Measurements from ENCODE around the gene KAZN. TPM values are rescaled to one million over a fixed set of nuclear protein-coding genes. Genes with fewer than 3 reads are reported as not detected.

Gene KAZN
- total RNA-seq, 1 experiment from 2014 or later: 2.4 TPM

DNA sequence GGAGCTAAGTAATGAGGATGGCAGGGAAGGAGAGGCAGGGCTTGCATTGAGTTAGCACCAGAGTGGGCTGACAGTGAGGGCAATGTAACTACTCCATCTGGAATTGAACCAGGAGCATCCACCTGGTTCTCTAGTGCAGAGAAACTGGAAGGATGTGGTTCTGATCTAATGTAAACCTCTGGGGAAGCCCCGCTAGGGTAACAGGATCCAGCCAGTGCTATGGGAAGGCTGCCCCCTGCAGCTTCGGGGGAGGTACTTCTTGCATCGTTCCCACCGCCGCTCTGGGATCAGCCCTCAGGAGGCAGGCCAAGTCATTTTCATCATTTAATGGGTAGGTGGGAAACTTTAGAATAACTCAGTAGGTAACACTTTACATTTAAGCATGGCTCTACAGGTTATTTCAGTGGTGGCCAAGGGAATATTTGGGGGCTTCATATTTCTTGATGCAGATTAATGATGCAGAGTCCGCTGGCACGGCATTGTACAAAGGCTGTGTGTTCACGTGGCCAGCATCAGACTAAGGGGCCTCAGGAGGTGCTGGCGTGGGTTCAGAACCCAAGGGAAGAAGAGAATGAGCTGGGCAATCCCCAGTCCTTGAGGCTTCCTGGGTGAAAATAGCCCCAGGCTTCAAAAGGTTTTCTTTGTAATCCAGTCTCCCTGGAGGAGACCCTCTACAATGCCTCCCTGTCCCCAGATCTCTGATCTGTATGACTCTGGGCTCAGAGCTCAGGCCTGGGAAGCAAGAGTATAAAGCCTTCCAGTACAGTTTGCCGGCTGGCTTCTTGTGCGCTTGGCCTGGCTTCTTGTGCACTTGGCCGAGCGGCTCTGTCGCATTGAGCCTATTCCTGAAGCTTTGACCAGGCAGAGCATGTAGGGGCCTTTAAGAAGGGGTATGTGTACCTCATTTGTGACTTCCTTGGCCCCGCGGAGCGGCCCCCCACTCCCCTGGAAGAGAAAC lies 26.4 kb upstream of the KAZN start:
- Mint-ChIP-seq H3K27me3 (ENCODE audit: insufficient read depth, unreplicated experiment) (peaks cover 10% of the 10 kb centered on the region), H3K36me3 (ENCODE audit: insufficient read depth, unreplicated experiment) (no peaks in the 10 kb centered on the region), H3K4me3 (ENCODE audit: unreplicated experiment) (no peak overlapping the region), H3K9me3 (ENCODE audit: unreplicated experiment) (peaks cover 21% of the 10 kb centered on the region), H3K4me1 (ENCODE audit: low read depth, unreplicated experiment) (no peaks in the 10 kb centered on the region), H3K27ac (ENCODE audit: unreplicated experiment) (no peak overlapping the region)
- no peaks in the 10 kb centered on the region for H3K4me1 ChIP-seq
- ChIA-PET POLR2A (no interaction called here), CTCF (no interaction called here)
- BruUV-seq (replicated peaks): no TSS peak
- DNase-seq: peak; percentile 20 to 32
- H3K27me3 ChIP-seq (replicated peaks; ENCODE audit: control insufficient read depth, insufficient read depth, low read length): no peaks in the 10 kb centered on the region
- intact Hi-C loops (cut with micrococcal nuclease; ENCODE audit: unreplicated experiment): no loop called here
- TF ChIP-seq, protein P1, sequence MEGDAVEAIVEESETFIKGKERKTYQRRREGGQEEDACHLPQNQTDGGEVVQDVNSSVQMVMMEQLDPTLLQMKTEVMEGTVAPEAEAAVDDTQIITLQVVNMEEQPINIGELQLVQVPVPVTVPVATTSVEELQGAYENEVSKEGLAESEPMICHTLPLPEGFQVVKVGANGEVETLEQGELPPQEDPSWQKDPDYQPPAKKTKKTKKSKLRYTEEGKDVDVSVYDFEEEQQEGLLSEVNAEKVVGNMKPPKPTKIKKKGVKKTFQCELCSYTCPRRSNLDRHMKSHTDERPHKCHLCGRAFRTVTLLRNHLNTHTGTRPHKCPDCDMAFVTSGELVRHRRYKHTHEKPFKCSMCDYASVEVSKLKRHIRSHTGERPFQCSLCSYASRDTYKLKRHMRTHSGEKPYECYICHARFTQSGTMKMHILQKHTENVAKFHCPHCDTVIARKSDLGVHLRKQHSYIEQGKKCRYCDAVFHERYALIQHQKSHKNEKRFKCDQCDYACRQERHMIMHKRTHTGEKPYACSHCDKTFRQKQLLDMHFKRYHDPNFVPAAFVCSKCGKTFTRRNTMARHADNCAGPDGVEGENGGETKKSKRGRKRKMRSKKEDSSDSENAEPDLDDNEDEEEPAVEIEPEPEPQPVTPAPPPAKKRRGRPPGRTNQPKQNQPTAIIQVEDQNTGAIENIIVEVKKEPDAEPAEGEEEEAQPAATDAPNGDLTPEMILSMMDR (IDR thresholded peaks at IDR 0.05; ENCODE audit: insufficient read depth in 1 of 2, low read depth in 1 of 2, low read length in 1 of 2, severe bottlenecking in 1 of 2, unreplicated experiment in 1 of 2): peak; percentile 31 to 33
- no peaks in the 10 kb centered on the region for H3K9me3 ChIP-seq
- H3K36me3 ChIP-seq (ENCODE audit: control insufficient read depth, insufficient read depth, low read length): no peaks in the 10 kb centered on the region
- H3K4me3 ChIP-seq (ENCODE audit: low read depth, low read length): no peak overlapping the region

DNA sequence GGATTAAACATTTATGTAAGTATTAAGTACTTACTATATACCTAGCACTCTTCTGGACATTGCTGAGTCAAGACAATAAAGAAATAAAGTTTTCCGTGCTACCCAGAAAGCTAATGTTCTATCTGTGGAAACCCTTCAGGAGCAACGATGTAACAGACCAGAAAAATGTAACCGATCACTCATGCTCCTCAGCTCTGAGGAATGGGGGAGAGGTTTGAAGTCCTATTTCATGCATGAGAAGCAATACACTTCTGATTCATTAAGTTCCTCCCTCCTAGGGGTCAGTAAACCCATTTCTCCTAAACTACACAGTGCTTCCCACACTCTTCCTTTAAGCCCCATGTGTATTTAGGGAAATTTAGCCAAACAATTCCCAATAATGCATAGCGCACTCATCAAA lies 25.6 kb upstream of the KAZN start:
- intact Hi-C loops (cut with micrococcal nuclease; ENCODE audit: unreplicated experiment): no loop called here
- Mint-ChIP-seq H3K36me3 (ENCODE audit: insufficient read depth, unreplicated experiment) (no peaks in the 10 kb centered on the region), H3K4me3 (ENCODE audit: unreplicated experiment) (no peak overlapping the region), H3K4me1 (ENCODE audit: low read depth, unreplicated experiment) (no peaks in the 10 kb centered on the region), H3K27me3 (ENCODE audit: insufficient read depth, unreplicated experiment) (peaks cover 10% of the 10 kb centered on the region), H3K27ac (ENCODE audit: unreplicated experiment) (no peak overlapping the region), H3K9me3 (ENCODE audit: unreplicated experiment) (peaks cover 21% of the 10 kb centered on the region)
- TF ChIP-seq, protein P1 (IDR thresholded peaks at IDR 0.05; ENCODE audit: insufficient read depth in 1 of 2, low read depth in 1 of 2, low read length in 1 of 2, severe bottlenecking in 1 of 2, unreplicated experiment in 1 of 2): no peak
- H3K4me1 ChIP-seq: no peaks in the 10 kb centered on the region
- DNase-seq: no peak
- no TSS peak for BruUV-seq (replicated peaks)
- CTCF ChIA-PET: no interaction called here
- no peak overlapping the region for H3K4me3 ChIP-seq (ENCODE audit: low read depth, low read length)
- no peaks in the 10 kb centered on the region for H3K36me3 ChIP-seq (ENCODE audit: control insufficient read depth, insufficient read depth, low read length)
- H3K27me3 ChIP-seq (replicated peaks; ENCODE audit: control insufficient read depth, insufficient read depth, low read length): no peaks in the 10 kb centered on the region
- POLR2A ChIA-PET: no interaction called here
- no peaks in the 10 kb centered on the region for H3K9me3 ChIP-seq

DNA sequence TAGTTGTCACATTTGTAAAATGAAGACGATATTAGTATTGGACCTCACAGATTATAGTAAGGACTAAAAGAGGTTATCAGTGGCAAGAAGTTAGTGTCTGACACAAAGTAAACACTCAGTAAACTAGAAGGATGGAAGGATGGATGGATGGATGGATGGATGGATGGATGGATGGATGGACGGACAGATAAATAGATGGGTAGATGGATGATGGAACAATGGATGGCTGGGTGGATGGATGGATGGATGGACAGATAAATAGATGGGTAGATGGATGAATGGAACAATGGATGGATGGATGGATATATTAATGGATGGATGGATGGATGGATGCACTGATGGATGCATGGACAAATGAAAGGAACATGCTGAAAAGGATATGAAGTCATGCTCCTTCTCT lies 22.3 kb upstream of the KAZN start:
- intact Hi-C loops (cut with micrococcal nuclease; ENCODE audit: unreplicated experiment): no loop called here
- no peak overlapping the region for H3K4me3 ChIP-seq (ENCODE audit: low read depth, low read length)
- no peak overlapping the region for H3K4me3 Mint-ChIP-seq (ENCODE audit: unreplicated experiment)
- H3K36me3 ChIP-seq (ENCODE audit: control insufficient read depth, insufficient read depth, low read length): no peaks in the 10 kb centered on the region
- POLR2A ChIA-PET: no interaction called here
- H3K27ac Mint-ChIP-seq (ENCODE audit: unreplicated experiment): no peak overlapping the region
- H3K9me3 ChIP-seq: no peaks in the 10 kb centered on the region
- no peaks in the 10 kb centered on the region for H3K4me1 Mint-ChIP-seq (ENCODE audit: low read depth, unreplicated experiment)
- no TSS peak for BruUV-seq (replicated peaks)
- DNase-seq: no peak
- TF ChIP-seq, protein P1 (IDR thresholded peaks at IDR 0.05; ENCODE audit: insufficient read depth in 1 of 2, low read depth in 1 of 2, low read length in 1 of 2, severe bottlenecking in 1 of 2, unreplicated experiment in 1 of 2): no peak
- H3K4me1 ChIP-seq: no peaks in the 10 kb centered on the region
- H3K27me3 ChIP-seq (replicated peaks; ENCODE audit: control insufficient read depth, insufficient read depth, low read length): no peaks in the 10 kb centered on the region
- no peaks in the 10 kb centered on the region for H3K36me3 Mint-ChIP-seq (ENCODE audit: insufficient read depth, unreplicated experiment)
- H3K9me3 Mint-ChIP-seq (ENCODE audit: unreplicated experiment): peaks cover 27% of the 10 kb centered on the region
- CTCF ChIA-PET: no interaction called here
- H3K27me3 Mint-ChIP-seq (ENCODE audit: insufficient read depth, unreplicated experiment): peaks cover 15% of the 10 kb centered on the region

Data from Caco-2 (cell line).